Choroid plexus epithelial cell (primary cell): ENCODE results near the gene ZNF860.

Experiments used
- DNase-seq: peaks from one replicate; pipeline ENCODE4 v3.0.0-alpha.2; 2010; ENCODE audit warnings: low read depth
- H3K4me3 ChIP-seq: 2 replicates; pipeline ENCODE4 v1.5.1; 2011; ENCODE audit warnings: low read depth, mild to moderate bottlenecking, control low read depth, low read length, moderate library complexity
- CTCF ChIP-seq: conservative IDR thresholded peaks from 2 replicates; pipeline ENCODE4 v1.5.1; 2011; ENCODE audit warnings: low read depth, mild to moderate bottlenecking, control low read depth, inconsistent platforms, low read length, moderate library complexity

Gene ZNF860

GRCh38 chr3:32021155-32021554 is 39.6 kb downstream of the ZNF860 start:
- DNase-seq: no peak
- TF ChIP-seq CTCF: no peak
- H3K4me3 ChIP-seq: no peak overlapping the region

GRCh38 chr3:32021748-32022147 is 40.2 kb downstream of the ZNF860 start:
- no peak for TF ChIP-seq CTCF

GRCh38 chr3:32022947-32023346 is 41.4 kb downstream of the ZNF860 start:
- DNase-seq: no peak
- no peak for TF ChIP-seq CTCF
- no peak overlapping the region for H3K4me3 ChIP-seq

More at GRCh38 chr3:32021748-32022147, 40.2 kb downstream of the ZNF860 start:
- no peak overlapping the region for H3K4me3 ChIP-seq
- DNase-seq: no peak

GRCh38 chr3:32026593-32026992 is 45.0 kb downstream of the ZNF860 start:
- no peak overlapping the region for H3K4me3 ChIP-seq
- no peak for DNase-seq
- TF ChIP-seq CTCF: no peak

GRCh38 chr3:32037932-32038267 is 56.4 kb downstream of the ZNF860 start:
- TF ChIP-seq CTCF: no peak
- no peak for DNase-seq

GRCh38 chr3:32041316-32041715 is 59.8 kb downstream of the ZNF860 start:
- DNase-seq: no peak

More at GRCh38 chr3:32037932-32038267, 56.4 kb downstream of the ZNF860 start:
- no peak overlapping the region for H3K4me3 ChIP-seq

More at GRCh38 chr3:32041316-32041715, 59.8 kb downstream of the ZNF860 start:
- TF ChIP-seq CTCF: no peak
- H3K4me3 ChIP-seq: no peak overlapping the region
